Anterior cingulate cortex (tissue), 58 donors: ENCODE results near the gene HORMAD1.
A peak's percentile ranks its signal among the peaks of the same experiment; 100 is the strongest.
"Not testable (repeated sequence)": the region's sequence is repeated elsewhere in the genome, so short reads cannot be mapped to it uniquely, and the experiment has no call there.

Experiments
- DNase-seq, 58 donors: peaks; one replicate each; lab custom pipeline; 2025; lab: John Stamatoyannopoulos, UW

Gene HORMAD1, protein sequence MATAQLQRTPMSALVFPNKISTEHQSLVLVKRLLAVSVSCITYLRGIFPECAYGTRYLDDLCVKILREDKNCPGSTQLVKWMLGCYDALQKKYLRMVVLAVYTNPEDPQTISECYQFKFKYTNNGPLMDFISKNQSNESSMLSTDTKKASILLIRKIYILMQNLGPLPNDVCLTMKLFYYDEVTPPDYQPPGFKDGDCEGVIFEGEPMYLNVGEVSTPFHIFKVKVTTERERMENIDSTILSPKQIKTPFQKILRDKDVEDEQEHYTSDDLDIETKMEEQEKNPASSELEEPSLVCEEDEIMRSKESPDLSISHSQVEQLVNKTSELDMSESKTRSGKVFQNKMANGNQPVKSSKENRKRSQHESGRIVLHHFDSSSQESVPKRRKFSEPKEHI

DNA sequence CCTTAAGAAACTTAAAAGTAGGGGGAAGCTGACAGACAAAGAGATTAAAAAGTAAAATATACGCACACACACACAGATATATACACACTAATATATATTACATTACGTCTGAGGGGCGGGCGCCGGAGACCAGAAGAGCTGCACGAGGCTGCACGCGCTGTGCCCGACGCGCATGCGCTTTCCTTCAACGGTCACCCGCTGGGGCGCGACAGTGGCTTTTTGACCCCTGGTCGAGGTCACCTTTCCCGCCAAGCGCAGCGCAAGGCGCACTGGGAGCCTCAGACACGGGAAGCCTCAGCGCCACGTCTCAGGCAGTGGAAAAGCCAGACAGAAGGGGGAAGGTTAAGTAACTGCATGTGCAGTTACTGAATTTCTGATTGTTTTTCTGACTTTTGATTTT is at the start of gene HORMAD1:
HORMAD1 (minus strand) TSS at position 193 of the 400 bp plus-strand sequence. CDS start 1,390 bp downstream, outside the sequence.
- DNase-seq: no peak

DNA sequence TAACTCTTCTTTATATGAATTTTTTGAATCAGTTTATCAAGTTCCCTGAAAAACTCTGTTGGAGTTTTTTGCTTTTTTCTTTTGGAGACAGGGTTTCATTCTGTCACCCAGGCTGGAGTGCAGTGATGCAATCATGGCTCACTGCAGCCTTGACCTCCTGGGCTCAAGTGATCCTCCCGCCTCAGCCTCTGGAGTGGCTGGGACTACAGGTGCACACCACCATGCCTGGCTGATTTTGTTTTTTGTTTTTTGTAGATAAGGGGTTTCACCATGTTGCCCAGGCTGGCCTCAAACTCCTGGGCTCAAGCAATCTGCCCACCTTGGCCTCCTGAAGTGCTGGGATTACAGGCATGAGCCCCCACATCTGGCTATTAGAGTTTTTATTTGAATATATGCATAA is 47.0 kb upstream of the HORMAD1 start:
- not testable (repeated sequence) for DNase-seq

DNA sequence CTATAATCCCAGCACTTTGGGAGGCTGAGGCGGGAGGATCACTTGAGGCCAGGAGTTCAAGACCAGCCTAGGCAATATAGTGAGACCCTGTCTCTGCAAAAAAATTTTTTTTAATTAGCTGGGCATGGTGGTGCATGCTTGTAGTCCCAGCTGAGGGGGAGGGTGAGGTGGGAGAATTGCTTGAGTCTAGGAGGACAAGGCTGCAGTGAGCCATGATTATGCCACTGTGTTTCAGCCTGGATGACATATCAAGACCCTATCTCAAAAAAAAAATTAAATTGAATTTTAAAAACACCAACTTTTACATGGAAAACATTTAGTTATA is 45.2 kb upstream of the HORMAD1 start:
- DNase-seq: not testable (repeated sequence)

DNA sequence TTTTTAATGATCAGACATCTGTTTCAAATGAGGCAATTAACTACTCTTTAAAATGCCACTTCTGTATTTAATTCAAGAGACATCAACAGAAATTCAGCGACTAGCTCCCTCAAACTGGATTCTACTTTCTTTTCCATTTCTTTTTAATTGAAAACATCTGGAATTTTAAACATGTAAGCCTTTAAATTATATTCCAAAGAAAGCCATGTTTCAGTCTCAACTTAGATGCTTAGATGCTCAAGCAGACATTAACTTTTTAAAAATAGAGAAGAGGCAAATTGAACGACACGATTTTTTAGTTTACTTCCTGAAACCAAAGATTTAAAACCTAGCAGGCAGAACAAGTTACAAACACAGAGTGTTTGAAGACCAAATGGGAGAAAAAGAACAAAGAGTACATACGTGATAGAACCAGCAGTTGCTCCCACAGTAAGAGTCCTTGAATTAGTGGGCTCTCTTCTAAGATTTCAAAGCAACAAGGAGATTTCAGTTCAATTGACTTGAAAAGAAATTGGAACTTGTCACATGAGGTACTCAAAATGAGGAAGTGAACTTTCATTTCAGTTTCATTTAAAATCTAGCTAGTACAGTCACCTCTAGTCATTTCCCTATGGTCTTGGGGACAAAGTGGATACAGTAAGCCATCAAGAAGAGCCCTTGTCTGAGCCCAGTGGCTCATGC is 44.7 kb upstream of the HORMAD1 start, which contains the start of gene CTSS:
CTSS (minus strand) TSS at position 483 of the 681 bp plus-strand sequence. CDS start 1,015 bp downstream, outside the sequence.
- peak in 1 of 58 donors; percentile 5 for DNase-seq

DNA sequence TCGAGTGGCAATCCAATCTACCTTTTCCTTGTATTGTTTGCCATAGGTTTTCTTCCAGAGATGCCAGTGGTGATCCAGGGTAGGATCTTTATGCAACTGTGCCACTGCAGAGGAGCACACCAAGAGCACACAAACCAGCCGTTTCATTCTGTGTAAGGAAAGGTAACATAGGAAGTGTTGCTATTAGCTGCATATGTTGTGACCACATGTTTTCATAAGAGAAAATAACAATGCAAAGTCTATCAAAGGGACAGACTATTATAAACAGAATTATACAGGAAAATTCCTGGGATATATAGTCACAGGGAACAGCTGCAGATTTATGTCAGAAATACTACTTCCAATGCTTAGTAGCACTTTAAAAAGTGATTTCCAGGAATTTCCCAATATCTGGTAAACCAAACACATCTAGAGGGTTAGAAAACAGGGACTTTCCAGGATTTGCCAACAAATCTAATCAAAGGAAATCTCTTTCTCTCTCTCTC is 44.0 kb upstream of the HORMAD1 start:
- DNase-seq: no peak

DNA sequence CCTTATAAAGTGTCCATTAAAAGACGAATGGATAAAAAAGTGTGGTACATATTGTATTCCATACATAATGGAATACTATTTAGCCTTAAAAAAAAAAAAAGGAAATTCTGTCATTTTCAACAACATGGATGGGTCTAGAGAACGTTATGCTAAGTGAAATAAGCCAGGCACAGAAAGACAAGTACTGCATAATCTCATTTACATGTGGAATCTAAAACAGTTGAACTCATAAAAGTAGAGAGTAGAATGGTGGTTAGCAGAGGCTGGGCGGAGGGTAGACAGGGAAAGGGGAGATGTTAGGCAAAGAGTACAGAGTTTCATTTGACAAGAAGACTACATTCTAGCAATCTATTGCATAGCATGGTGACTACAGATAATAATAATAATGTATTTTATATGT is 42.3 kb upstream of the HORMAD1 start:
- DNase-seq: no peak

DNA sequence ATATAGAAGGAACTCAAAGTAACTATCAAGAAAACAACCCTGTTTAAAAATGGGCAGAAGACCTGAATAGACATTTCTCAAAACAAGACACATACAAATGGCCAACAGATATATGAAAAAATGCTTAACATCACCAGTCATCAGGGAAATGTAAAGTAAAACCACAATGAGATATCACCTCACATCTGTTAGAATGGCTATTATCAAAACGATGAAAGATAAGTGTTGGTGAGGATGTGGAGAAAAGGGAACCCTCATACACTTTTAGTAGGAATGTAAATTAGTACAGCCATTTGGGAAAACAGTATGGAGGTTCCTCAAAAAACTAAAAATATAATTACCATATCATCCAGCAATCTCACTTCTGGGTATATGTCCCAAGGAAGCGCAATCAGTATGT is 41.9 kb upstream of the HORMAD1 start:
- DNase-seq: no peak

DNA sequence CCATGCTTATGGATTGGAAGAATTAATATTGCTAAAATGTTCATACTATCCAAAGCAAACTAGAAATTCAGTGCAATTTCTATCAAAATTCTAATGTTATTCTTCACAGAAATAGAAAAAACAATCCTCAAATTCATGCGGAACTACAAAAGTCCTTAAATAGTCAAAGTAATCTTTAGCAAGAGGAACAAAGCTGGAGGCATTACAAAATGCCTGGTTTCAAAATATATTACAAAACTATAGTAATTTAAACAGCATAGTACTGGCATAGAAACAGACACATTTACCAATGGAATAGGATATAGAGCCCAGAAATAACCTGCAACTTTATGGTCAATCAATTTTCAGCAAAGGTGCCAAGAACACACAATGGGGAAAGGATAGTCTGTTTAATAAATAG is 41.1 kb upstream of the HORMAD1 start:
- no peak for DNase-seq

DNA sequence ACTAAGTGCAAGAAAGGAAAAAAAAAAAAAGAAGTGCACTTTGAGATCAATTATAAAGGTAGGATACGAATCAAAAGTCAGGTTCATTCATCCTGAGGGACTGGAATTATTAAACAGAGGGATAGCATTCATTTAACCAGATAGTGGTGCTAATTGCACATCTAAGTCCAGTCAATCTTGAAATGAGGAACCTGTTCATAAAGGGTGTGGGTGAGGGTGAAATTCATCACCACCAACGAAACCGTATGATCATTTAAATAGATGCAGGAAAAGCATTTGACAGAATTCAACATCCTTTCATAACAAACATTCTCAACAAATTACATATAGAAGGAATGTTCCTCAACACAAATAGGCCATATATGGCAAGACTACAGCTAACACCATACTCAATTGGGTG is 39.3 kb upstream of the HORMAD1 start:
- no peak for DNase-seq

DNA sequence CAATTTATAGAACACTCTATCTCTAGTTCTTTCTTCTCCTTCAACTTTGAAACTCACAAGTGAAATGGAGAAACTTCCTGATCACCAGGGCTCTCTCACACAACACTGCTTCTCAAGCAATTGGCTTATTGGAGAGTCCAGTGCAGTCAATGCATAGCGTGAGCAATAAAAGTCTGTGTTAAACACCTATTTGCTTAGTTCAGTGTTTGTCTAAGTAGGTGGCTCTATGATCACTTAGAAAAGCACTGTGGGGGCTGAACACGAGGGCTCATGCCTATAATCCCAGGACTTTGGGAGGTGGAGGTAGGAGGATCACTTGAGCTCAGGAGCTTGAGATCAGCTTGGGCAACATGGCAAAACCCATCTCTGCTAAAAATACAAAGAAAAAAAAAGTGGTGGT is 32.7 kb upstream of the HORMAD1 start:
- DNase-seq: no peak

DNA sequence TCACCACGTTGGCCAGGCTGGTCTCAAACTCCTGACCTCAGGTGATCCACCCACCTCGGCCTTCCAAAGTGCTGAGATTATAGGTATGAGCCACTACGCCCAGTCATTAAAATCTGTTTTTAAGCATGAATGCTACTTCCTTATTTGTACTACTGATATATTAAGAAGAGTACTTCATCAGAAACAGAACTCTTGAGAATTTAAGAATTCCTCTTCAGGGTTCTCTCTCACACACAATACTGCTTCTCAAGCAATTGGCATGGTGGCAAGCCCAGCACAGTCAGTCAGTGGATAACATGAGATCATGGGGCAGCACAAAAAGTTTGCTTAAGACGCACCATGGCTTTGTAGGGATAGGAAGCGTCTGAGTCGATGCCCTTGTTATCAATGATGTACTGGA is 30.7 kb upstream of the HORMAD1 start:
- DNase-seq: no peak

DNA sequence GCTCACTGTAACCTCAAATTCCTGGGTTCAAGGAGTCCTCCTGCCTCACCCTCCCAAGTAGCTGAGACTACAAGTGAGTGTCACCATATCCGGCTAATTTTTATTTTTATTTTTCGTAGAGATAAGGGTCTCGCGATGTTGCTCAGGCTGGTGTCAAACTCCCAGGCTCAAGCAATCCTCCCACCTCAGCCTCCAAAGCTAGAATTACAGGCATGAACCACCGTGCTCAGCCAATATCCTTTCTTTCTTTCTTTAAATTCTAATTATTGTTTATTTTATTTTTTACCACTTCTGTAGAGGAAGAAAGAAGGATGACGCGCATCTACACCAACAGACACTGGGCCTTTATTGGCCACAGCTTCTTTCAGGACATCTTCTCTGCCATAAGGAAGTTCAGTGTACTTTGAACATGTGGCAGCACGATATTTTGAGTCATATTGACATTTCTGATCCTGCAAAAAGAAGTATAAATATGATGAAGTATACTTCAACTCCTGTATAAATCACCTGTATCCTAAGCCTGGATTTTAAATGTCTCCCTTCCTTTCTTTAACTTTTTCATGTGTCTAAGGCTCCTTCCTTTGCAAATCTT is 29.1 kb upstream of the HORMAD1 start:
- no peak for DNase-seq

DNA sequence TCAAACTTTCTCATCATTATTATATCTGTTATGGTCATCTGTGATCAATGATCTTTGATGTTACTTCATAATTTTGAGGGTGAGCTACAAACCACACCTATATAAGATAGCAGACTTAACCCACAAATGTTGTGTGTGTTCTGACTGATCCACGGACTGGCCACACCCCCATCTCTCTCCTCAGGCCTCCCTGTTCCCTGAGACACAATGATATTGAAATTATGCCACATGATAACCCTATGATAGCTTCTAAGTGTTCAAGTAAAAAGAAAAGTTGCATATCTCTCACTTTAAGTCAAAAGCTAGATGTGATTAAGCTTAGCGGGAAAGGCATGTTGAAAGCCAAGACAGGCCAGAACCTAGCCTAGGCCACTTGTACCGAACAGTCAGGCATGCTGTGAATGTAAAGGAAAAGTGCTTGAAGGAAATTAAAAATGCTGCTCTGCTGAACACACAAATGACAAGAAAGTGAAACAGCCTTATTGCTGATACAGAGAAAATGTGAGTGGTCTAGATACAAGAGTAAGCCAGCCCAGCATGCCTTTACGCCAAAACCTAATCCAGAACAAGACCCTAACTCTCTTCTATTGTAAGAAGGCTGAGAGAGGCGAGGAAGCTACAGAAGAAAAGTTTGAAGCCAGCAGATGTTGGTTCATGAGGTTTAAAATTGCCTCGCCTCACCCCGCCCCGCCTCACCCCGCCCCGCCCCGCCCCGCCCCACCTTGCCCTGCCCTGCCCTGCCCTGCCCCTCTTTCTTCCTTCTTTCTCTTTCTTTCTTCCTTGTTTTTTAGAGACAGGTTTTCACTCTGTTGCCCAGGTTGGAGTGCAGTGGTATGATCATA is 28.4 kb upstream of the HORMAD1 start:
- no peak for DNase-seq

DNA sequence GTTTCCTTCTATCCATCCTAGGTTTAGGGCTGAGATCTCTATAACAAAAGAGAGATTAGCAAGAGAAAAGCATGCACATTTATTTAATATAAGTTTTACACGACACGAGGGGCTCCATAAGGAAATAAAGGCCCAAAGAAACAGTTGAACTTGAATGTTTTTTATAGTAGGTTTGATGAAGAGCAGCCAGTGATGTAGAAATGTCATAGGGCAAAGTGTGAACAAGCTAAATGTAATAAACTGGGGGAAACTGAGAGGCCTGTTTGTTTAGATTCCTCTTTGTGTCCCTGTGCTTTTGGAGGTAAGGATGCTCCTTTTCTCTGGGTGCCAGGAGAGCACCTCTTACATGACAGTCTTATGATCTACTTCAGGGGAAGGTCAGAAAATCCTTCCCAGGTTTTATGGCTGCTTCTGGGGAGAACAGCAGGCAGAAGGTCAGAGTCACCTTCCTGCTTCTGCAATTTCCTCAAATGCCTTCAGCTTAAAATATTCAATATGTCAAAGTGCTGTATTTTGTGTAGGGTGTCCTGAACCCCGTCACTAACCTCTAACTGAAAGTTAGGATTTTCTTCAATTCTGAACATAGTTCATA is 9.5 kb upstream of the HORMAD1 start:
- no peak for DNase-seq

DNA sequence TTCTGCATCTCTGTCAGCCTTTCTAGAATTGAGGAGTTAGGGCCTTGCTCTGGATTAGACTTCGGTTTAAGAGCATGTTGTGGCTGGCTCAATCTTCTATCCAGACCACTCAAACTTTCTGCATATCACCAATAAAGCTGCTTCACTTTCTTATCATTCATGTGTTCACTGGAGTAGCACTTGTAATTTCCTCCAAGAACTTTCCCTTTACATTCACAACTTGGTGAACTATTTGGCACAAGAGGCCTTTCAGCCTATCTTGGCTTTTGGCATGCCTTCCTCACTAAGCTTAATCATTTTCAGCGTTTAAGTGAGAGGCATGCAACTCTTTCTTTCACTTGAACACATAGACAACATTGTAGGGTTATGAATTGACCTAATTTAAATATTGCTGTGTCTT is 3.6 kb upstream of the HORMAD1 start:
- DNase-seq: no peak

DNA sequence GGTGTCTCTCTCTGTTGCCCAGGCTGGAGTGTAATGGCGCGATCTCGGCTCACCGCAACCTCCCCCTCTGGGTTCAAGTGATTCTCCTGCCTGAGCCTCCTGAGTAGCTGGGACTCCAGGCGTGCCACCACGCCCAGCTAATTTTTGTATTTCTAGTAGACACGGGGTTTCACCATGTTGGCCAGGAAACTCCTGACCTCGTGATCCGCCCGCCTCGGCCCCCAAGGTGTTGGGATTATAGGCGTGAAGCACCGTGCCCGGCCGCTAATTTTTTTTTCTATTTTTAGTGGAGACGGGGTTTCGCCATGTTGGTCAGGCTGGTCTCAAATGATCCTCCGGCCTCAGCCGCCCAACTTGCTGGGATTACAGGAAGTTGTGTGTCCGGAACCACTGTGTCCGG is 597 bp downstream of the HORMAD1 start:
- DNase-seq: no peak

DNA sequence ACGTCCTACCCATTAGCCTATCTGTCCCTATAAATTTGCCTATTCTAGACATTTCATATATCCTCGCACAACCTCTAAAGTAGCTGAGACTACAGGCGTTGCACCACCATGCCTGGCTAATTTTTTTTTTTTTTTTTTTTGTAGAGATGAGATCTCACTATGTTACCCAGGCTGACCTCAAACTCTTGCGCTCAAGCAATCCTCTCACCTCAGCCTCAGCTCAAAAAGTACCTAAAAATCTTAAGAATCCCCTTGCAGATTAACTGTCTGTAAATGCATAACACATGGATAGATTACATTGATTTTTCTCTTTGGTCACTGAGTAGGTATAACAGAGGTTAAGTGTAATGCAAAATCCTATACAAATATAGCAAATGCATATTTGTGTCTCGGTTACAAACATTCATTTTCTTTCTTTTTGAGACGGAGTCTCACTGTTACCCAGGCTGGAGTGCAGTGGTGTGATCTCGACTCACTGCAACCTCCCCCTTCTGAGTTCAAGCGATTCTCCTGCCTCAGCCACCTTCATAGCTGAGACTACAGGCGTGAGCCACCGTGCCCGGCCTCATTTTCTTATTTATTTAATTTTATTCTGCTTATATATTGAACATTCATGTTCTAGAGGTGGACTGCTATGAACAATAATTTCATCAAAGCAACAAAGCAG is 2.3 kb downstream of the HORMAD1 start:
- no peak for DNase-seq

DNA sequence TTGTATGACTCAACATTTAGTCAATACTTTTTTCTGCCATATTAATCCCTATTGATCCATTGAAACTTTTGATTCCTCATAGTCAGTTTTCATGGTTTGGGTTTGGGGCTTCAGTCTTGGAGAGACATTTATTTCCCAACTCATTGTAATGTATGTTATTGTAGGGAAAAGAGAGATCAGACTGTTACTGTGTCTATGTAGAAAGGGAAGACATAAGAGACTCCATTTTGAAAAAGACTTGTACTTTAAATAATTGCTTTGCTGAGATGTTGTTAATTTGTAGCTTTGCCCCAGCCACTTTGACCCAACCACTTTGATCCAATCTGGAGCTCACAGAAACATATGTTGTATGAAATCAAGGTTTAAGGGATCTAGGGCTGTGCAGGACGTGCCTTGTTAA is 11.7 kb downstream of the HORMAD1 start:
- DNase-seq: not testable (repeated sequence)

DNA sequence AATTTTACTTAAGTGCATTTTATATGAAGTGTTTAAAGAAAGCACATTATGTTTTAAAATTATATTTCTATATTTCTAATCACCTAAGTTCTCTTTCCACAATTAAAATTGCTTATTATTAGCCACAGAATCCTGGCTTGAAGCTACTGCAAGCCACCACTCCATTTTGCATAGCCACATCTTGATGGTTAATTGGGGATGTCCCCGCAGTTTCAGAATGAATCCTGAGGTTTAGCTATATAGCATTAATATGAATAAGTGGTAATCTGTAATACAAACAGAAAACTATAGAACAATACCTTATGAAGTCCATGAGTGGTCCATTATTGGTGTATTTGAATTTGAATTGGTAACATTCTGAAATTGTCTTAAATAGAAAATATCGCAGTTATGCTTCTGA is 12.1 kb downstream of the HORMAD1 start:
- no peak for DNase-seq

DNA sequence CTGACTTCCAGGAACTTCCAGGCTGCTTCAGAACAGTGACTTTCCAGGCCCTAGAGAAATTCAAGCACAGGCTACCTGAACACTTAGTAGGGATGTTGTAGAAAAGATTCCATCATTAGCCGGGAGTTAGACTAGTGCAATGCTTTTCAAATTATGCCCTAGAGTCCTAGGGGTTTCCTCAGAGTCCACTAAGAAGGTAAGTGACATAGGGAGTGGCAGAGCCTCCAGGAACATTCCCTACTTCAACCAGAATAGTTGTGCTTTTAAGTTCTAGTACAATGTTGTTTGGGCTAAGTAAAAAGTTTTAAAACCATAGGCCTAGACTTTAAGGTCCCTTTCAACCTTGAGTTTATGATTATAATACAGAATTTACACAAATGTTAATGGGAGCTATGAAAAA is 14.6 kb downstream of the HORMAD1 start:
- no peak for DNase-seq
